ENCODE measurements around the gene LRPAP1. TPM values are rescaled to one million over a fixed set of nuclear protein-coding genes. Genes with fewer than 3 reads are reported as not detected.

Gene LRPAP1
- total and polyA plus RNA-seq, 10 donors: 28.1 to 131 (median 112) TPM

- intact Hi-C loops (cut with DNase I; ENCODE audit: low total_unique reads): no loop called here
- H3K27ac ChIP-seq: no peak overlapping the region
- H3K4me3 ChIP-seq: peak overlapping the region in 7 of 8 donors; percentile 10 to 65 (median 30)
Observed at GRCh38 chr4:3463556-3464348, 68.5 kb downstream of the LRPAP1 start.

DNA sequence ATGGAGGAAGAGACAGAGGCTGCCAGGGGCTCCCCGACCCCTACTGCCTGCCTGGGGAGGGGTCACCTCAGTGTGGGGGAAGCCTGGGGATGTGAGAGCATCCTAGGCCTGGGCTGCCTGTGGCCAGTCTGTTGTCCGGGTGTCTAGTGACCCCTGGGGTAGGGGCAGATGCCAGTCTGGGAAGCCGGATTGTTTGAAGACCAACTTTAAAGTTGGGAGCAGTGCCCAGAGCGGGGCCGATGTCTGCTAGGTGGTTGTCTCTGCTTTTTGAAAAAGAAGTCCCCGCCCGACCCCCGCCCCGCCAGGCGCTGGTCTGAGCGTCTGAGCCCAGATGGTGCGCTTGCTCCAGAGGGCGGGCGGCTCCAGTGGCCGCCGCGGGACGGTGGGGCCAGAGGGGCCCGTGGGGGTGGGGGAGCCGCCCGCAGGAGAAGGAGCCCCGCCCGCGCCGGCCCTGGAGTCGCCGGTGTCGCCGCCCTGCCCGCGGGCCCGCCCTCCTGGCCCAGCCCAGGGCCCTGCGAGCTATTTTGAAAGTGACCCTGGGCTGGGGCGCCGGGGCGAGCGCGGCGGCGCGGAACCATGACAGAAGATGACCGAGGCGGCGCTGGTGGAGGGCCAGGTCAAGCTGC, 69.3 kb downstream of the LRPAP1 start, which contains the start of gene DOK7:
Gene DOK7 (plus strand): TSS at position 517 of the 626 bp plus-strand sequence. CDS start 70 bp downstream, at position 587.
- Histone ChIP-seq H3K27me3 (replicated peaks in 1 of 7) (peaks cover 0 to 65% (median 29%) of the 10 kb centered on the region in 7 donors), H3K9me3 (peaks cover 0 to 4% (median 0%) of the 10 kb centered on the region in 8 donors), H3K36me3 (no peaks in the 10 kb centered on the region), H3K27ac (no peak within 1 kb of the TSS), H3K4me3 (peak within 1 kb of the TSS in 7 of 8 donors; percentile 10 to 65 (median 30)), H3K4me1 (peaks cover 0 to 16% (median 10%) of the 10 kb centered on the region in 6 donors)
- TF ChIP-seq, protein P1, sequence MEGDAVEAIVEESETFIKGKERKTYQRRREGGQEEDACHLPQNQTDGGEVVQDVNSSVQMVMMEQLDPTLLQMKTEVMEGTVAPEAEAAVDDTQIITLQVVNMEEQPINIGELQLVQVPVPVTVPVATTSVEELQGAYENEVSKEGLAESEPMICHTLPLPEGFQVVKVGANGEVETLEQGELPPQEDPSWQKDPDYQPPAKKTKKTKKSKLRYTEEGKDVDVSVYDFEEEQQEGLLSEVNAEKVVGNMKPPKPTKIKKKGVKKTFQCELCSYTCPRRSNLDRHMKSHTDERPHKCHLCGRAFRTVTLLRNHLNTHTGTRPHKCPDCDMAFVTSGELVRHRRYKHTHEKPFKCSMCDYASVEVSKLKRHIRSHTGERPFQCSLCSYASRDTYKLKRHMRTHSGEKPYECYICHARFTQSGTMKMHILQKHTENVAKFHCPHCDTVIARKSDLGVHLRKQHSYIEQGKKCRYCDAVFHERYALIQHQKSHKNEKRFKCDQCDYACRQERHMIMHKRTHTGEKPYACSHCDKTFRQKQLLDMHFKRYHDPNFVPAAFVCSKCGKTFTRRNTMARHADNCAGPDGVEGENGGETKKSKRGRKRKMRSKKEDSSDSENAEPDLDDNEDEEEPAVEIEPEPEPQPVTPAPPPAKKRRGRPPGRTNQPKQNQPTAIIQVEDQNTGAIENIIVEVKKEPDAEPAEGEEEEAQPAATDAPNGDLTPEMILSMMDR (IDR thresholded peaks at IDR 0.05 in 8 of 11, conservative IDR thresholded peaks at IDR 0.05 in 3 of 11): no peak
- TF ChIP-seq POLR2A (IDR thresholded peaks at IDR 0.05) (no peak), POLR2AphosphoS5 (IDR thresholded peaks at IDR 0.05) (no peak)
- 3 to 13% (median 9%) methylated on average over 10 to 44 of the region's 44 CpGs for WGBS, 5 donors
- DNase-seq: no peak
- intact Hi-C loops (cut with DNase I; ENCODE audit: low total_unique reads): no loop called here

More at GRCh38 chr4:3463556-3464348, 68.5 kb downstream of the LRPAP1 start:
- Histone ChIP-seq H3K36me3 (no peaks in the 10 kb centered on the region), H3K9me3 (peaks cover 0 to 4% (median 0%) of the 10 kb centered on the region in 8 donors), H3K27me3 (replicated peaks in 1 of 7) (peaks cover 0 to 65% (median 29%) of the 10 kb centered on the region in 7 donors), H3K4me1 (peaks cover 0 to 16% (median 10%) of the 10 kb centered on the region in 6 donors)
- no peak for DNase-seq
- WGBS, 5 donors: 43 to 66% (median 61%) methylated on average over 7 to 43 of the region's 43 CpGs
- TF ChIP-seq POLR2AphosphoS5 (IDR thresholded peaks at IDR 0.05): no peak
- TF ChIP-seq POLR2A (IDR thresholded peaks at IDR 0.05): no peak
- TF ChIP-seq, protein P1 (IDR thresholded peaks at IDR 0.05 in 8 of 11, conservative IDR thresholded peaks at IDR 0.05 in 3 of 11): no peak

DNA sequence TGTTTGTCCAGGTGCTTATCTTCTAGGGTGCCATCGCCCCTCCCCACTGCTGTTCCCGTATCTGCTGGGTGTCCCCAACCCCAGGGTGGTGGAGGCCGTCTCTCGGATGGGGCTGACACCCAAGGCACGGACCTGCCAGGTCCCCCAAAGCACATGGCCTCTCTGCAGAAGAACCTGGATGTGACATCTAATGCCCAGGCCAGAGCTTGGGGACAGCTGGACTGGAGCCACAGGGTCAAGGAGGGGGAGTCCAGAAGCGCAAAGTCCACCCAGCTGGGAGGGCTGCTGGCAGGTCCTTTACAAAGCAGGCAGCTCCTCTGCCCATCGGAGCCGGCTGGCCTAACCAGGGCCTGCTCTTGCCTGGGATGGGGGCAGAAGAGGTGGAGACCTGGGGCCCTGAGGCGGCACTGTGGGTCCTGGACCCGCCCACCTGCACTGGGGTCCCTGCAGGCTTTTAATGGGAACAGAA, 69.9 kb downstream of the LRPAP1 start:
- intact Hi-C loops (cut with DNase I; ENCODE audit: low total_unique reads): no loop called here
- H3K9me3 ChIP-seq: peaks cover 0 to 4% (median 0%) of the 10 kb centered on the region in 8 donors
- H3K27ac ChIP-seq: no peak overlapping the region
- peaks cover 0 to 16% (median 10%) of the 10 kb centered on the region in 6 donors for H3K4me1 ChIP-seq
- no peak overlapping the region for H3K4me3 ChIP-seq
- peaks cover 0 to 65% (median 29%) of the 10 kb centered on the region in 7 donors for H3K27me3 ChIP-seq (replicated peaks in 1 of 7)
- TF ChIP-seq POLR2A (IDR thresholded peaks at IDR 0.05) (no peak), POLR2AphosphoS5 (IDR thresholded peaks at IDR 0.05) (no peak)
- TF ChIP-seq, protein P1 (IDR thresholded peaks at IDR 0.05 in 8 of 11, conservative IDR thresholded peaks at IDR 0.05 in 3 of 11): no peak
- DNase-seq: no peak
- no peaks in the 10 kb centered on the region for H3K36me3 ChIP-seq
- WGBS, 5 donors: 75 to 90% (median 82%) methylated on average over 4 to 10 of the region's 10 CpGs

All from spleen (tissue), 11 donors.